Measurements from ENCODE around the gene KCNK10. TPM values are rescaled to one million over a fixed set of nuclear protein-coding genes. Genes with fewer than 3 reads are reported as not detected.

KCNK10 gene
- polyA plus RNA-seq, 3 donors = 0.05 TPM; not detected in 2

GRCh38 chr14:88258021-88258420 lies 65.0 kb downstream of the KCNK10 start:
- H3K27me3 Mint-ChIP-seq (ENCODE audit: low read depth in 3 of 3) = peaks cover 3 to 13% (median 6%) of the 10 kb centered on the region in 3 donors
- Histone ChIP-seq H3K79me2 (ENCODE audit: insufficient read depth, low read length) (no peaks in the 10 kb centered on the region), H3K27me3 (ENCODE audit: control insufficient read depth in 2 of 2, insufficient read depth in 2 of 2, low read length in 2 of 2) (no peaks in the 10 kb centered on the region), H3K4me3 (replicated peaks in 1 of 3; ENCODE audit: low read depth in 2 of 3, low read length in 3 of 3) (no peak overlapping the region), H3K27ac (ENCODE audit: low read depth in 1 of 2, low read length in 2 of 2) (no peak overlapping the region), H2AFZ (ENCODE audit: insufficient read depth, low read depth, low read length, poor library complexity, severe bottlenecking) (no peak overlapping the region), H3K4me1 (ENCODE audit: control insufficient read depth in 1 of 2, insufficient read depth in 2 of 2, low read length in 2 of 2) (no peaks in the 10 kb centered on the region), H3K36me3 (replicated peaks in 1 of 2; ENCODE audit: control insufficient read depth in 1 of 2, insufficient read depth in 2 of 2, low read length in 2 of 2) (no peaks in the 10 kb centered on the region), H4K20me1 (ENCODE audit: insufficient read depth, low read length) (no peaks in the 10 kb centered on the region), H3K4me2 (replicated peaks; ENCODE audit: extremely low read depth, low read length, poor library complexity, severe bottlenecking) (no peak overlapping the region), H3K9me3 (replicated peaks in 1 of 2; ENCODE audit: control insufficient read depth in 1 of 2, insufficient read depth in 1 of 2, low read length in 2 of 2) (no peaks in the 10 kb centered on the region), H3K9ac (ENCODE audit: insufficient read depth, low read length, poor library complexity, severe bottlenecking) (no peak overlapping the region)
- no peak for TF ChIP-seq CTCF (IDR thresholded peaks at IDR 0.05)
- no peak overlapping the region for H3K4me3 Mint-ChIP-seq
- WGBS (ENCODE audit: insufficient coverage) = no CpG with 5 or more reads among the region's 4 CpGs
- no peak overlapping the region for H3K27ac Mint-ChIP-seq
- peaks cover 4% of the 10 kb centered on the region for H3K4me1 Mint-ChIP-seq
- intact Hi-C loops (cut with micrococcal nuclease) = no loop called here
- peaks cover 0 to 8% (median 3%) of the 10 kb centered on the region in 7 donors for H3K9me3 Mint-ChIP-seq
- no peak for DNase-seq
- H3K36me3 Mint-ChIP-seq = no peaks in the 10 kb centered on the region

- 28% methylated on average over 6 of the region's 9 CpGs for WGBS (ENCODE audit: insufficient coverage)
- Histone ChIP-seq H3K4me2 (replicated peaks; ENCODE audit: extremely low read depth, low read length, poor library complexity, severe bottlenecking) (no peak overlapping the region), H3K36me3 (replicated peaks in 1 of 2; ENCODE audit: control insufficient read depth in 1 of 2, insufficient read depth in 2 of 2, low read length in 2 of 2) (no peaks in the 10 kb centered on the region), H3K27me3 (ENCODE audit: control insufficient read depth in 2 of 2, insufficient read depth in 2 of 2, low read length in 2 of 2) (no peaks in the 10 kb centered on the region), H3K4me3 (replicated peaks in 1 of 3; ENCODE audit: low read depth in 2 of 3, low read length in 3 of 3) (no peak overlapping the region), H4K20me1 (ENCODE audit: insufficient read depth, low read length) (no peaks in the 10 kb centered on the region), H3K27ac (ENCODE audit: low read depth in 1 of 2, low read length in 2 of 2) (no peak overlapping the region), H2AFZ (ENCODE audit: insufficient read depth, low read depth, low read length, poor library complexity, severe bottlenecking) (no peak overlapping the region), H3K79me2 (ENCODE audit: insufficient read depth, low read length) (no peaks in the 10 kb centered on the region), H3K9ac (ENCODE audit: insufficient read depth, low read length, poor library complexity, severe bottlenecking) (no peak overlapping the region), H3K9me3 (replicated peaks in 1 of 2; ENCODE audit: control insufficient read depth in 1 of 2, insufficient read depth in 1 of 2, low read length in 2 of 2) (no peaks in the 10 kb centered on the region), H3K4me1 (ENCODE audit: control insufficient read depth in 1 of 2, insufficient read depth in 2 of 2, low read length in 2 of 2) (no peaks in the 10 kb centered on the region)
- Mint-ChIP-seq H3K4me1 (peaks cover 4% of the 10 kb centered on the region), H3K9me3 (peaks cover 0 to 8% (median 0%) of the 10 kb centered on the region in 7 donors), H3K27ac (peak overlapping the region in 2 of 7 donors; percentile 0 to 30), H3K36me3 (no peaks in the 10 kb centered on the region), H3K4me3 (no peak overlapping the region), H3K27me3 (ENCODE audit: low read depth in 3 of 3) (peaks cover 3 to 12% (median 6%) of the 10 kb centered on the region in 3 donors)
- intact Hi-C loops (cut with micrococcal nuclease) = no loop called here
- DNase-seq = peak in 2 of 3 donors; percentile 15 to 17
- TF ChIP-seq CTCF (IDR thresholded peaks at IDR 0.05) = no peak
These were observed 65.8 kb downstream of the KCNK10 start for GRCh38 chr14:88256997-88257950.

Measured in CD14-positive monocyte (primary cell).